HG03039 (cell line): Measurements from ENCODE around the gene CBLB.

ENCODE experiments used
- ATAC-seq: cut with Tn5 transposase; IDR thresholded peaks from one replicate; pipeline ENCODE4 v1.9.1; 2021; ENCODE audit warnings: mild to moderate bottlenecking, moderate library complexity; ENCODE audit not compliant: unreplicated experiment

Gene CBLB

GRCh38 chr3:105647047-105647446 lies 221.8 kb downstream of the CBLB start:
- ATAC-seq, result no peak

- ATAC-seq, result no peak
Observed at GRCh38 chr3:105639131-105639530, 229.7 kb downstream of the CBLB start.

DNA sequence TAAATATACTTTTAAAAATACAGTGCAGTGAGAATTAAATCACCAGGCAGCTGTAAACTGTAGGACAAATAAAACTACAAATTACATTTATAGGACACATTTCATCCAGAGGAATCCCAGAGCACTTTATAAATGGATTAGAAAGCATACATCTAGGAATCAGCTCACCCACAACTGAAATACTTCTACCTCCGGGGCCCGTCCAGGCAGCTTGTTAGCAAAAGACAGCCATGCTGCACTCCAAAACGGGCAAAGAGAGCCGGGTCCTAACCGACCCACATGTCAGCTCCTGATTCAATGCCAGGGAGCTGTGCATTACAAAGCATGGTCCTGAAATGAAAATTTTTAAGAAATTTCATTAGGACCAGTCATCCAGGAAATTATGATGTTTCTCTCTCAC lies 234.1 kb downstream of the CBLB start:
- ATAC-seq, result no peak

- ATAC-seq, result no peak
Observed at GRCh38 chr3:105629718-105630117, 239.1 kb downstream of the CBLB start.

DNA sequence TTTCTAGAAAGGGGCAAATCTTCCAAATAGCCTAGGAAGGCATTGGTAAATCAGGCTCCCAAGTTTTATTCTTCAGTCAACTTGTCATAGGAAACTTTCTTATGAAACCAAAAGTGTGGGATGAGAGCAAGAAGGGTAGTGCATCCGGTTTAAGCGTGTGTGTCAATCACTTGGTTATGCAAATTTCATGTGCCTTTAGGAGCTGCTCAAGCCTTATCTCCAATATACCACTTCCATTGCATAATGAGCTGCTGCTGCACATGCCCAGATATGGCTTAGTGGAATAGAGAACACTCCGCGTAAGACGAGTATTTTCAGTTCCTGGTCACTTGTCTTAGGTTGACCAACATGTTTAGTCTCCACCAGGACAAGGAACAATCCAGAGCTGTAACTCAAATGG lies 242.1 kb downstream of the CBLB start:
- ATAC-seq, result no peak

- ATAC-seq, result no peak
Observed at GRCh38 chr3:105622169-105622568, 246.6 kb downstream of the CBLB start.

DNA sequence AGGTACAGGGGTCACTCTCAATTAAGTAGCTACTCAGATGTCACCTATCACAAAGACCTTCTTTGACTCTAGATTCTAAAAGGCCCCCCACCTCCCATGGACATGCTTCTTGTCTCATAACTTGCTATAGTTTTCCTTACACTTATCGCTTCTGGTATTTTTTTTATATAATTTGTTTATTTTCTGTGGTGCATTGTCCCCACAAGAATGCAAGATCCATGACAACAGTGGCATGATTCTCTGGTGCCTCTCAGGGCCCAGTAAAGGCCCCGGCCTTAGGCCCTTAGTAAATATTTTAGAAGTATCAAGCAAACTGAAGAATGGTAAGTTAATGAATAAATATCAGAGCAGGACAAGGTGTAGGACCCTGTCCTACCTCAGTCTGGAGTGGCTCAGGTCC lies 248.6 kb downstream of the CBLB start:
- ATAC-seq, result no peak

DNA sequence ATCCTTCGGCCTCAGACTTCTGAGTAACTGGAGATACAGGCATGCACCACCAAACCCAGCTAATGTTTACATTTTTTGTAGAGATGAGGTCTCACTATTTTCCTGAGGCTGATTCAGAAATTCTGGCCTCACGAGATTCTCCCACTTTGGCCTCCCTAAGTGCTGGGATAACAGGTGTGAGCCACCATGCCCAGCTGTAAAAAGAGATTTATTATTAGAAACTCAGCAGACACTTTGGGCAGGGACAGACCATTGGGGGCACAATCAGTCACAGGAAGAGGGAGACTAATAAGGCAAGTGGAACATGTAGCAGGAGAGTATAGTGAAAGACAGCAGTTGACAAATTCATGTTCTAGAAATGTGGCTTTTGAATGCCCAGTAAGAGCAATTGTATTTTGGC lies 249.2 kb downstream of the CBLB start:
- no peak for ATAC-seq

GRCh38 chr3:105618556-105618955 lies 250.3 kb downstream of the CBLB start:
- no peak for ATAC-seq

DNA sequence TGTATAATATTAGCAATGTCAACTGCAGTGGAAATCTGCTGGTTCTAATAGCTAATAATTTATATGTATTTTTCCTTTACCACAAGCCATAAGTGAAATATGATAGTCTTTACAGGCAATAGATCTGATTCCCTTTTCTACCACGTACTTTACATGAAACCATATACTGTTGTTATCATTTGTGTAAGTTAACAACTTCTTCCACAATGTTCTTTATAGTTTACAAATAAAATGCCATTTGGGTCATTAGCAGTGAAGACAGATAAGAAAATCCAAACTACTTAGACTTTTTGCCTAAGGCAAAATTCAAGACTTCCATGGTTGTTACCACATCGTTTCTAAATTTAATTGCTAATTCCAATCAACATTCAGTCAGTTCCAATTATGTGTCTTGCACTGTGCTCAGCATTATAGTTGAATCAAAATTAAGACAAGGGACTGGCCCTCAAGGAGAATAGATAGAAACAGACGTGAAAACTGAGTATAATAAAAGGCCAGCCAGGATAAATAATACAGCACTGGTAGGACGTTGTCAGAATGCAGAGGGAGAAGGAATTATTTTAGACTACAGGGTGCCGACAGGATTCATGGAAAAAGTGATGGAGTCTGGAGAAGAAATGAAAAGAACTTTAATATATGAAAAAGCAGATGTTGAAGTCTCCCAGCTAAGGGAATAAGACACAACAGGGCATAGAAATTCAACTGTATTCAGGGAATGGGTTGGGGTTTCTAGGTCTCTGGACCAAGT lies 252.3 kb downstream of the CBLB start:
- ATAC-seq, result no peak

- no peak for ATAC-seq
Observed at GRCh38 chr3:105615814-105616213, 253.0 kb downstream of the CBLB start.

DNA sequence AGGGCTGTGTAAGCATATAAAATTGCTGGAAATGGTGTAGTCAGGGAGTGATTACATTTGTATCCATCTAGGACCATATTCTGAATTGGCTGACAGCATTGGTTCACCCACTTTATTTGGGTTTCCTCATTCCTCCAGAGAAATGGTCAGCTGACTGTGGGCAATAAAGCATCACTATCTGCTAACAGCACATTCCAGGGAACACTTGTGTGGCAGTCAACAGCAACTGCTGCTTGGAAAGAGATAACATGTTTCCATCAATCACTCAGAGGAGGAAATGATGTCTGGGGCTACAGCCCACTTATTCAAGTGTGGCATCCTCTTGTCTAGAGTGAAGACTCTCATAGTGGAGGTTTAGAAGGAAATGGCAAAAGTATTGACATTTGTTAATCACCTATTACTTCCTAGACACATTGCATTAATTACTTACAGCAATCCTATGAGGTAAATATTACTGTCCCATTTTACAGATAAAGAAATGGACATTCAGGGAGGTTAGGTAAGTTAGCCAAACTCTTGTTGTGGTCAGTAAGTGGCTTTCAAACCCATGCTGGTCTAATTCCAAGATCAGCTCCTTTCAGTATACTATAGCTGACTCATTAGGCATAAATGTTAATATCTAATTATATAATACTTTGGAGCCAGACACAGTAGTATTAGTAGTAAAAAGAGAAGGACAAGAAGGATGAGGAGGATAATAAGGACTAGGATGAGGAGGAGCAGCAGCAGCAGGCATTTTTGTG lies 254.4 kb downstream of the CBLB start:
- no peak for ATAC-seq

DNA sequence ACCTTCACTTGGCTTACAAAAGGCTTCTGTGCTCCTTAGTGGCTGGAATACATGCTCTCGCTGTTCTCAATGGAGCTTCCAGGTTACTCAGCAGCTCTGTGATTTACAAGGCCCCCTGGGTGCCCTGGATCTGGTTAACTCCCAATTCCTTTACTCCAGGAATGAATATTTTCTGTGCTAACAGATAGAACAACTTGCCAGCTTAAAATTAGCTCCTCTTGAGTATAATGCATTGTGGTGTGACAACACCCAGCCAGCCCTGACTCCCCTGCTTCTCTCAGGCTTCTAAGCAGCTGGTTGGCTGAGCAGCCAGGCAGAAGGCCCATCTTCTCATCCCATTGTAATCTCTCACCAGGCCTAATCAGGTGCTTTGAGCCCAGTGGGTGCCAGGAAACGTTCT lies 255.7 kb downstream of the CBLB start:
- ATAC-seq, result no peak

DNA sequence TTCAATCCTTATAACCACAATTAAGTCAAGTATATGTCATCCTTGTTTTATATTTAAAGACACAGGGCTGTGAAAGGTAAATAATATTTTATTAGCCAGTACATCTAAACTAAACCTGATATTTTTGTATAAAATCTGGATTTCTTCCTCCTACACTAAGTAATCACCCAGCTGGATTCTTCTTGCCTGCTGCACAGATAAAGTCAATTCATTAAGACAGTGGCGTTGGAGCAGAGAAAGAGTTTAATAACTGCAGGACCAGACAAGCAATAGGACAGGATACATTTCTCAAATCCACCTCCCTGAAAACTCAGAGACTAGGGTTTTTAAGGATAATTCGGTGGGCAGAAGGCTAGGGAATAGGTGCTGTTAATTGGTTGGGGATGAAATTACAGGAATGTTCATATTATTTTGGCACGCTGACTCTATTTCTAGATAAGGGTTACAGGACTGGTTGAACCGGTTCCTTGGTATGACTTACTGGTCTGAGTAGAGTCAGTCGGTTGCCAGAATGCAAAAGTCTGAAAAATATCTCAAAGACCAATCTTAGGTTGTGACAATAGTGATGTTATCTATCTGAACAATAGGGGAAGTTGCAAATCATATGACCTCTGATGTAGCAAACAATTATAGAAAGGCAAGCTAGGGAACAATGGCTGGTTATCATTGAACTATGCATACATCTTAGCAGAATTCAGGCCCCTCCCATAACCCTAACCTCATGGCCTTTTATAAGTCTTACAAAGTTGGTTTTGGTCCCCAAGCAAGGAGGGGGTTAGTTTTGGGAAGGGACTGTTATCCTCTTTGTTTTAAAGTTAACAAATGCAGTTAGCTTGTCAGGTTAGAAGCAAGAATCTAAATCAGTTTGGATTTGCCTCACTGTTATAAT lies 257.3 kb downstream of the CBLB start:
- ATAC-seq, result no peak

DNA sequence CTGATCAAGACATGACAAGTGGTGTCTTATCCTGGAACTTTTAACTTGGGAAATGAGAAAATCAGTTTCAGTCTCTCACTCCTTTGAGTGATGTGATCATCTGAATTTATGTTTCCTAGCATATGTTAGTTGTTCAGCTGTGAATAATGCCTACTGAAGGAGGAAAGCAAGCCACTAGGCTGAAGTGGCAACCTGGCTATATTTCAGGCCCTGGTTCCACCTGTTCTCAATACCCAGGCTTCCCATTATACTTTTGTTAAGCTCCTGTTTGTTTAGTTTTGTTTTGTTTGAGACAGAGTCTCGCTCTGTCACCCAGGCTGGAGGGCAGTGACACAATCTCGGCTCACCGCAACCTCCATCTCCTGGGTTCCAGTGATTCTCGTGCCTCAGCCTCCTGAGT lies 258.3 kb downstream of the CBLB start:
- no peak for ATAC-seq

DNA sequence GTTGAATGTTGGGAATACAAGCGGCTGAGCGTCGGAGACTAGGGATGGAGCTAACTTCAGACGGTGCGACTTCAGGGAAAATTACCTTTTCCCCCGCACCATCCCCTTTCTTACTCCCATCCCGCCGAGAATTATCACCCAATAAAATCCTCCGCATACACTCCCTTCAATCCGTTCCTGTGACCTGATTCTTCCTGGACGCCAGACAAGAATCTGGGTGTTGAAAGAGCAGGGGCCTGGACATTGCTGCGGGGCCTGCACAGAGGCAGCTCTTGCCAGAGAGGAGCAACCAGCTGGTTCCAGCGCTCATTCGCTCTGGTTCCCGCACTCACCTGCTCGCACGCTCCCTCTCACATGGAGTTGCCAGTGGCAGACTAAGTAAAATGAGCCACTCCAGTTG lies 260.2 kb downstream of the CBLB start:
- ATAC-seq, result no peak

GRCh38 chr3:105606016-105606415 lies 262.8 kb downstream of the CBLB start:
- ATAC-seq, result no peak
